Stimulated activated CD8-positive, alpha-beta memory T cell treated with anti-CD3 and anti-CD28 coated beads, Interleukin-12 subunit alpha, Interleukin-12 subunit beta, amount 100 ng/mL, for 24 hours (primary cell): ENCODE results near the gene CYP2W1.
"Not testable (repeated sequence)": the region's sequence is repeated elsewhere in the genome, so short reads cannot be mapped to it uniquely, and the experiment has no call there.

Experiments
- DNase-seq: peaks from one replicate; pipeline ENCODE4 v3.0.0-alpha.2; 2020; ENCODE audit errors: extremely low read depth

Gene CYP2W1, protein sequence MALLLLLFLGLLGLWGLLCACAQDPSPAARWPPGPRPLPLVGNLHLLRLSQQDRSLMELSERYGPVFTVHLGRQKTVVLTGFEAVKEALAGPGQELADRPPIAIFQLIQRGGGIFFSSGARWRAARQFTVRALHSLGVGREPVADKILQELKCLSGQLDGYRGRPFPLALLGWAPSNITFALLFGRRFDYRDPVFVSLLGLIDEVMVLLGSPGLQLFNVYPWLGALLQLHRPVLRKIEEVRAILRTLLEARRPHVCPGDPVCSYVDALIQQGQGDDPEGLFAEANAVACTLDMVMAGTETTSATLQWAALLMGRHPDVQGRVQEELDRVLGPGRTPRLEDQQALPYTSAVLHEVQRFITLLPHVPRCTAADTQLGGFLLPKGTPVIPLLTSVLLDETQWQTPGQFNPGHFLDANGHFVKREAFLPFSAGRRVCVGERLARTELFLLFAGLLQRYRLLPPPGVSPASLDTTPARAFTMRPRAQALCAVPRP

DNA sequence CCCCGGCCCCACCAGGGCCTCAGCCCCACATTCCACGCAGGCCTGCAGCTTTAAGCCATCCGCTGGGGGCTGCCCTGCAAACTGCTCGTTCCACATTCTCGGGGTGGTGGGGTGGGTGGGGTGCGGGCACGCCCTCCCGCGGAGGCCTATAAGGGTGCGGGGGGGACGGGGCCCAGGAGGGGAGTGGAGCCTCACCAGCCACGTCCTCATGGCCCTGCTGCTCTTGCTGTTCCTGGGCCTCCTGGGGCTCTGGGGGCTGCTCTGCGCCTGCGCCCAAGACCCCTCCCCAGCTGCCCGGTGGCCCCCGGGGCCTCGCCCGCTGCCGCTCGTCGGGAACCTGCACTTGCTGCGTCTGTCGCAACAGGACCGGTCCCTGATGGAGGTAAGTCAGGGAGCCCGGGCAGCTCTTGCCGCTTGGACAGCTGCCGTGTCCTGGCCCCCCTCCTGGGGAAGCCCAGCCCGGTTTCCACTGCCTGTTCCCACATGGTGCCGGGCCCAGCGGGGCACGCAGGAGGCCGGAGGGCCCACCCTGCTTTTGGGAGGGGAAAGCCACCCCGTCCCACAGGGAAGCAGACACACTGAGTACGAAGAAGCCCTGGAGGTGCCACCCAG lies at the start of gene CYP2W1:
Gene CYP2W1, plus strand, starts transcription at position 178 of the 612 bp plus-strand sequence. Its CDS starts 31 bp downstream, at position 209.
- DNase-seq: no peak

GRCh38 chr7:934469-935163 lies 48.4 kb upstream of the CYP2W1 start:
- DNase-seq: no peak

DNA sequence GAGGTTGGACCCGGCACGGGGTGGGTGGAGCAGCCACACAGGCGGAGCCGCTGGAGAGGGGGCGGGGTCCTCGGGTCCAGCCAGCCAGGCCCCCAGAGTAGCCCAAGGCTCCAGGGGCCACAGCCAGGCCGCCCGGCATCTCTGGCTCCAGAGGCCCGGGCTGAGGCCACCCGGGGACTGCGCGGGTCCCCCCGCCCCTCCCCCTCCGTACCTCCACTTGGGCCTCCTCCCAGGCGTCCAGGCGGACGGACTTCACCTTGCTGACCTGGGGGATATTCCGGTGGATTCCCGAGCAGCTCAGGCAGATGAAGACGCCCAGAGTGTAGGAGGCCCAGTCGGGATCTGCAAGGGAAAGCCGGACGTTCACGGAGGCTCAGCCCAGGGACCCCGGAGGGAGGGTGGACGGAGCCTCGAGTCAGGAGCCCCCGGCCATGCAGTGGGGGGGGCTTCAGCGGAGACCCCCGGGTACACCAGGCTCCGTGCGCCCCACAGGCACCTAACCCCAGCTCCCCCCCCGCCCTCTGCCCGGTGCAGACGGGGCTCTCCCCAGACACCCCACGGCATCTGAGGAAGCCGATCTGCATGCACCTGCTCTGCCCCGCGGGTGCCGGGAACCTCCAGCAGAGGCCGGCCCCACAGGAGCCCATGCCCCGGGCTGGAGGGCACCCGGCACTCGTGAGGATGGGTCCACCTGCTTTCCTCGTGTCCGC lies 47.7 kb upstream of the CYP2W1 start:
- DNase-seq: no peak

DNA sequence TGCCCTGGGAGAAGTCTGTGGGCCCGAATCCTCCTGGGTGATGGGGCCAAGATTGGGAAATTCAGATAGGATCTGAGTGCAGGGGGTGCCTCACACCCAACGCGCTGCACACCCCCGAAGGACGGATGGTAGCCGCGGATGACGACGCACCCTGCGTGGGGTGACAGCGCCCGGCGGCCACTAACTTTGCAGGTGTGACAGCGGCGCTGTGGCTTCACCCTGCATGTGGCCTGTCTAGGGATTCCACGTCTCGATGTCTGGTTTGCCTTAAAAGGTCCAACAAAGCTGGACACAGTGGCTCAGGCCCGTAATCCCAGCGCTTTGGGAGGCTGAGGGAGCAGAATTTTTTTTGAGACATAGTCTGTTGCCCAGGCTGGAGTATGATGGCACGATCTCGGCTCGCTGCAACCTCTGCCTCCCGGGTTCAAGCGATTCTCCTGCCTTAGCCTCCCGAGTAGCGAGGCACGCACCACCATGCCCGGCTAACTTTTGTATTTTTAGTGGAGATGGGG lies 47.1 kb upstream of the CYP2W1 start:
- no peak for DNase-seq

DNA sequence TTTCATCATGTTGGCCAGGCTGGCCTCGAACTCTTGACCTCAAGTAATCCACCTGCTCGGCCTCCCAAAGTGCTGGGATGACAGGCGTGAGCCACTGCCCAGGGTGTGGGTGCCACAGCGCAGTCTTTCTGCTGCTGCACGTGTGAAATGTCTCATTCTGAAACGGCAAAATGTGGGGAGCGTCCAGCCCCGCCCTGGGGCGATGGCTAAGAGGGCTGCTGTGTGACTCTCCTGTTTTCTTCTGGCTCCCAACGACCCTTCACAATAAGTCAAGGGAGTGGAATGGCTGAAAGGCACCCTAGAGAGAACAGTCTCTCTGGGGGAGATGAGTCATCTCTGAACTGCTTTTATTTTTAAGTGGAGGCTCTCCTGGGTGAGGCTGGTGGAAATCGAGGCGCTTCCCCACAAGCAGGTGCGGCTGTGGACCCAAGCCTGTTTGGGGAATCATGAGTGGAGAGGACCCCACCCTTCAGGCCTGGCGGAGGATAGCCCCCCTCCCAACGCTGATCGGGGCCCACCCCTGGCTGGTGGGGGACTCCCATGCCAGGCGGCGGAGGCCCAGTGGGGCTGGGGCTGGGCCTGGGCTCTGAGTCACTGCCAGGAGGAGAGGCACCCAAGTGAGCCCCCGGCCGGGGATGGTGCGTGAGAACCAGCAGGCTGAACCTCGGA lies 46.5 kb upstream of the CYP2W1 start:
- DNase-seq: no peak

- DNase-seq: no peak
These were observed 45.0 kb upstream of the CYP2W1 start for GRCh38 chr7:937856-938484.

DNA sequence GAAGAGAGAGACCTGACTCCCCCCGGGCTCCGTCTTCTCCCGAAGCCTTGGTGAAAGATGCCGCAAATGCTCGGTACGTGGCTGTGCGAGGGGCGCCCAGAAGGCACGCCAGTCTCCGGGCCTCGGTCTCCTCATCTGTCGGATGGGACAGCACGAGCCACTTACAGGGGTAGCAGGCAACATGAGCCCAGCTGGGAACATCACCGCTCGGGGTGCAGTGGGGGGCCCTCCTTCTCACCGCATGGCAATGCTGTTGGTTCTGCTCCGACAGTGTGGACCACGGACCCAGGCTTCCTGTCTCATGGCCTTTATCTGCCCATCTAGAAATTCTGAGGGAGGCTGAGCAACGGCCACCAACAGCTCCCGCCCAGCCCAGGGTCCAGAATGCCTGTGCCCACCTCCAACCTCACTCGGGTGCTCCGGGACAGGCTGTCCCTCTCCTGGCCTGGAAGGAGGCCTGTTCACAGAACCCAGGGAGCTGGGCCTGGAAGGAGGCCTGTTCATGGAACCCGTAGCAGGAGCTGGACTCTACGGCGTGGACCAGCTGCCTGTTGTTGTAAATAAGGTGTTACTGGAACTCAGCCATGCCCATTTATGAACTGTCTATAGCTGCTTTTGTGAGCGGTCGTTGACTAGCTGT lies 44.3 kb upstream of the CYP2W1 start:
- no peak for DNase-seq

DNA sequence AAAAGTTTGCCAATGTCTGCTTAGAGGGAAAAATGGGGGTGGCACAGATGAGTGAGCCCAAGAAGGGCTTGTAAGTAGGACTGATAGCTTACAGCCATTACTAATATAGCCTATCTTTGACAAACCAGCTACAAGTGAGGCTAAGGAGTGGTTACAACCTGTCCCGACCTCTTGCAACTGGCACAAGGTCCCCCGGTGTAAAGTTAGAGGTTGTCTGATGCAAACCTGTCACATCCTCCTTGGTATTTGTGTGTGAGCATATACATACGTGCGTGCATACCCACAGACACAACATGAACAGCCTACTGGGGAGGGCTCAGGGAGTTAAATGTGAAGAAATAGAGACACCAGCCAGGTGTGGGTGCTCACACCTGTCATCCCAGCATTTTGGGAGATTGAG lies 43.1 kb upstream of the CYP2W1 start:
- DNase-seq: no peak

DNA sequence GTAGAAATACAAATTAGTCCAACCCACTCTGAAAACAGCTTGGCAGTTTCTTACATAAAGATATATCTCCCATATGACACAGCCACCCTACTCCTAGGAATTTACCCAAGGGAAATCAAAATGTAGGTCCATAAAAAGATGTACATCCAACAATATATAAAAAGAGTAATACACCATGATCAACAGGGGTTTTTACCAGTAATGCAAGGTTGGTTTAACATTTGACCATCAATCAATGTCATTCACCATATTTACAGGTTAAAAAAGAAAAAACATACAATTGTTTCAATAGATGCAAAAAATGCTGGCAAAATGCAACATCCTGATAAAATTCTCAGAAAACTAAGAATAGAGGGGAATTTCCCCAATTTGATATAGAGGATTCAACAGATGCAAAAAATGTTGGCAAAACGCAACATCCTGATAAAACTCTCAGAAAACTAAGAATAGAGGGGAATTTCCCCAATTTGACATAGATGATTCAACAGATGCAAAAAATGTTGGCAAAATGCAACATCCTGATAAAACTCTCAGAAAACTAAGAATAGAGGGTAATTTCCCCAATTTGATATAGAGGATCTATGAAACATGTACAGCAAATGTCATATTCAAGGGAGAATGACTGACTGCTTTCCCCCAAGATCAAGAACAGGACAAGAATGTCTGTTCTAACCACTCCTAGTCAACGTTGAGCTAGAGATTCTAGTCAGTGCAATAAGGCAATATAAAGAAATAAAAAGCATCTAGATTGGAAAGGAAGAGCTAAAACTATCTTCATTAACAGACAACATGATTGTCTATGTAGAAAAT lies 42.2 kb upstream of the CYP2W1 start:
- no peak for DNase-seq

- not testable (repeated sequence) for DNase-seq
These were observed 39.2 kb upstream of the CYP2W1 start for GRCh38 chr7:943793-944192.

DNA sequence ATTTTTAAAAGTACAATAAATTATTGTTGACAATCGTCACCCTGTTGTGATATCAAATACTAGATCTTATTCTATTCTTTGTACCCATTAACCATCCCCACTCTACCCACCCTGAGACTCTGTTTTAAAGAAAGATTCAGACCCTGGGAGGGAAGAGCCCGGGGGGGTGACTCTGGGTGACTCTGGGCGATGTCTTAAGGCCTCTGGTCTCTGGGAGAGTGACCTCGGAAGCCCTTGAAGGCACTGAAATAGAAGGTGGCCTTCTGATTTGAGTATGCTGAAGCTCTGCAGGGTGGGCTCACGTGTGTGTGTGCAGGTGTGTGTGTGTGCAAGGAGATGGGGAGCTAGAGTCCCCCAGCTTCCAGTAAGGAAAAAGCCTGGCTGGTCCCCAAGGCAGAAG lies 38.2 kb upstream of the CYP2W1 start:
- DNase-seq: no peak

GRCh38 chr7:945147-945555 lies 37.8 kb upstream of the CYP2W1 start:
- no peak for DNase-seq

- DNase-seq: no peak
These were observed 37.3 kb upstream of the CYP2W1 start for GRCh38 chr7:945556-946255.

GRCh38 chr7:946256-946996 lies 36.6 kb upstream of the CYP2W1 start:
- no peak for DNase-seq

GRCh38 chr7:947391-948210 lies 35.4 kb upstream of the CYP2W1 start:
- no peak for DNase-seq

- no peak for DNase-seq
These were observed 33.7 kb upstream of the CYP2W1 start for GRCh38 chr7:949021-949934.
